WERI-Rb-1 (cell line): ENCODE results near the gene PTPA.
"Not testable (repeated sequence)": the region's sequence is repeated elsewhere in the genome, so short reads cannot be mapped to it uniquely, and the experiment has no call there.

Experiments used
- DNase-seq: peaks from one replicate; pipeline ENCODE4 v3.0.0-alpha.2; 2020
- H3K27ac ChIP-seq: fragments of 250-450 bp; sonication (Bioruptor Pico); 2 replicates; pipeline ENCODE4 v1.5.1; 2020; ENCODE audit warnings: mild to moderate bottlenecking, moderate library complexity
- H3K27me3 ChIP-seq: fragments of 250-450 bp; sonication (Bioruptor Pico); 2 replicates; pipeline ENCODE4 v1.5.1; 2021; ENCODE audit warnings: mild to moderate bottlenecking, low read depth, moderate library complexity; ENCODE audit not compliant: insufficient read depth, severe bottlenecking
- H3K36me3 ChIP-seq: fragments of 250-450 bp; sonication (Bioruptor Pico); 2 replicates; pipeline ENCODE4 v1.5.1; 2020; ENCODE audit warnings: mild to moderate bottlenecking, moderate library complexity
- H3K4me3 ChIP-seq: 2 replicates; pipeline ENCODE4 v1.5.1; 2011; ENCODE audit warnings: low read depth, mild to moderate bottlenecking, control low read depth, low read length
- H3K9me3 ChIP-seq: fragments of 250-450 bp; sonication (Bioruptor Pico); 2 replicates; pipeline ENCODE4 v1.5.1; 2021; ENCODE audit warnings: mild to moderate bottlenecking, moderate library complexity; ENCODE audit not compliant: severe bottlenecking
- CTCF ChIP-seq: IDR thresholded peaks from 2 replicates; pipeline ENCODE4 v1.5.1; 2011; ENCODE audit warnings: low read depth, mild to moderate bottlenecking, control low read depth, inconsistent platforms, low read length

The PTPA gene

DNA sequence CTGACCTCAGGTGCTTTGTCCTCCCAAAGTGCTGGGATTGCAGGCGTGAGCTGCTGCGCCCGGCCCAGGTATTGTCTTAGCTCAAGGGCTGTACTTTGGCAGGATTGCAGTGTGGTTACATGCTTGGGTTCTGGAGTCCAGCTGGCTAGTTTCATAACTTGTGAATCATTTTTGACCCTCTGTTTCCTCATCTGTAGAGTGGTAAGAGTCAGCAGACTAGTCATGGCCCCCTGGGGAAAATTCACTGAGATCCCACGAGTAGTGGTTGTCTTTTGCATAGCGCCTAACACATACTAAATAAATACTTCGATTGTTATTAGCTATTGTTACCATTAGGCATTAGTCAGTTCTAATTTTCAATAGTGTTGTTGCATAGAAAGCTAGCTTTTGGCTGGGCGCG lies 14.3 kb downstream of the PTPA start:
- Histone ChIP-seq H3K27ac (no peak overlapping the region), H3K27me3 (no peaks in the 10 kb centered on the region), H3K4me3 (no peak overlapping the region), H3K9me3 (no peaks in the 10 kb centered on the region), H3K36me3 (peaks cover 71% of the 10 kb centered on the region)
- no peak for DNase-seq
- TF ChIP-seq CTCF = no peak

GRCh38 chr9:129126749-129127618 lies 15.8 kb downstream of the PTPA start:
- TF ChIP-seq CTCF = no peak
- Histone ChIP-seq H3K9me3 (no peaks in the 10 kb centered on the region), H3K4me3 (no peak overlapping the region), H3K27ac (peak overlapping the region; percentile 83), H3K36me3 (peaks cover 70% of the 10 kb centered on the region), H3K27me3 (no peaks in the 10 kb centered on the region)
- peak; percentile 62 for DNase-seq

DNA sequence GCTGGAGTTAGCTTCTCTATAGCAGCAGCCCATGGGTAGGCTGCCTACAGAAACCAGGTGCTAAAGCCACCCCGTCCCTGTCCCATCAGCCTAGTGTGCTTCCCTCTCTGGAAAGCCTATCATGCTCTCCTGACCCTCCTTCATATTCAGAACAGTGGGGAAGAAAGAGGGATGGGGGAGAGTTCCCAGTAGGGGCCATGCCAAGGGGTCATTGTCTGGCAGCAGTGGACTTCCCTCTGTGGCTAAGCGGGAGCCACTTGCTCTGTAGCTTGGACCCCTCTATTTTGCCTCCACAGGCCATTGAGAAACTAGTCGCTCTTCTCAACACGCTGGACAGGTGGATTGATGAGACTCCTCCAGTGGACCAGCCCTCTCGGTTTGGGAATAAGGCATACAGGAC lies 17.5 kb downstream of the PTPA start:
- peaks cover 72% of the 10 kb centered on the region for H3K36me3 ChIP-seq

GRCh38 chr9:129130271-129130670 lies 19.1 kb downstream of the PTPA start:
- not testable (repeated sequence) for H3K27me3 ChIP-seq, H3K27ac ChIP-seq, H3K9me3 ChIP-seq, H3K4me3 ChIP-seq, DNase-seq
- peaks cover 69% of the 10 kb centered on the region for H3K36me3 ChIP-seq

More for the DNA sequence above, 17.5 kb downstream of the PTPA start:
- Histone ChIP-seq H3K4me3 (no peak overlapping the region), H3K27me3 (no peaks in the 10 kb centered on the region), H3K27ac (no peak overlapping the region), H3K9me3 (no peaks in the 10 kb centered on the region)
- no peak for DNase-seq
- no peak for TF ChIP-seq CTCF

DNA sequence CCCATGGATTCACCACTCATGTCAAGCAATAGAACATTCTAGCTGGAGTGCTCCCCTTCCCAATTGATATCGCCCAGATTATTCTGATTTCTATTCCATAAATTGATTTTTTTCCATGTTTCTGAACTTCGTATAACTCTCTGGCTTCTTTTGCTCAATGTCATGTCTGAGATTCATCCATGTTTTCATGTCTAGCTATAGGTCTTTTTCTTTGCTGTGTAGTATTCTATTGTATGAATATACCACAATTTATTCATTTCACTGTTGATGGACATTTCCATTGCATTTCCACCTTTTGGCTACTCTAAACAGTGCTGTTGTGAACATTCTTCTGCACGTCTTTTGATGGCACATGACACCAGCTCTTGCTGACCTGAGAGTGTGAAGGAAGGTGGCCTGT lies 19.6 kb downstream of the PTPA start:
- no peaks in the 10 kb centered on the region for H3K9me3 ChIP-seq
- no peak overlapping the region for H3K27ac ChIP-seq
- peaks cover 68% of the 10 kb centered on the region for H3K36me3 ChIP-seq
- no peak for DNase-seq
- no peak overlapping the region for H3K4me3 ChIP-seq
- H3K27me3 ChIP-seq = no peaks in the 10 kb centered on the region
- TF ChIP-seq CTCF = no peak

DNA sequence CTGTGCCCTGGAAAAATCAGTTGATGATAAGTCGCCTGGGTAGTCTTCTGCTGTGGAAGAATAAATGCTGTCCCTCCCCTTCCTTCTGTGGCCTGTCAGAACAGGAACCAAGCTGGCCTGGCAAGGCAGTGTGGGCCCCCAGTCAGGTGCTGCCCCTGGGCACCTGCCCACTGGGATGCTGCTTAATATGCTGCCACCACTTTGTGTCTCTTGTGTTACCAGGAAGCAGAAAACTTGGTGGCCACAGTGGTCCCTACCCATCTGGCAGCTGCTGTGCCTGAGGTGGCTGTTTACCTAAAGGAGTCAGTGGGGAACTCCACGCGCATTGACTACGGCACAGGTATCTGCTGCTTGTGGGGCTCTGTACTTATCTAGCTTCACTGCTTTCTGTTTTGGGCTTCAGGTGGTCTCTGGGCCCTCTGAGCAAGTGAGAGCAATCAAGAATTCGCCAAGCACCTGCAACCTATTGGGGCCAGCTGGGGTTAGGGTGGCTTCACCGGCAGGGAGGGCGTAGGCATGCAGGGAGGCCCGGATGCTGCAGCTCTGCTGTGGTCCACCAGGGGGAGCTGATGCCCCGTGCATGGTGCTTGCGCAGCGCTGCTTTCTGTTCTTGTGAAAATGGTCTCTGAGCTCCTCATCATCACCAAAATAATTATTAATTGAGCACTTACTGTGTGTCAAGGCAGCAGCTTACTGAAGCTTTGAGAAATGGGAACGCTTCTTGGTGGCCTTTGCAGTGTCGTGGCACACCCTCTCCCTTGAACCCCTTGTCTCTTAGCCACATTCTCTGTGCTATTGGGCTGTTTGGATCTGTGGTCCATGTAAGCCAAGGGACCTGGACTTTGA lies 20.3 kb downstream of the PTPA start:
- peak; percentile 100 for TF ChIP-seq CTCF
- peak; percentile 87 for DNase-seq
- H3K36me3 ChIP-seq = peaks cover 69% of the 10 kb centered on the region
- no peaks in the 10 kb centered on the region for H3K27me3 ChIP-seq
- H3K9me3 ChIP-seq = no peaks in the 10 kb centered on the region
- H3K27ac ChIP-seq = no peak overlapping the region; the same call in 1 of the 2 replicates
- H3K4me3 ChIP-seq = no peak overlapping the region
